ENCODE data around the gene SEPTIN8. TPM values are rescaled to one million over a fixed set of nuclear protein-coding genes. Genes with fewer than 3 reads are reported as not detected.
"Not testable (repeated sequence)": the region's sequence is repeated elsewhere in the genome, so short reads cannot be mapped to it uniquely, and the experiment has no call there.

The SEPTIN8 gene
- total RNA-seq, 1 donor from 2014 or later = 27.2 TPM

- DNase-seq = no peak
- H3K27ac ChIP-seq (replicated peaks) = no peak overlapping the region
- intact Hi-C loops (cut with micrococcal nuclease) = loop anchor here (10.0 kb wide), 1 partner anchor 67 kb away; the partner anchor contains the start of gene CCNI2
- H3K9me3 ChIP-seq (replicated peaks) = no peaks in the 10 kb centered on the region
- peak overlapping the region; percentile 66 for H3K4me3 ChIP-seq
- TF ChIP-seq CTCF (IDR thresholded peaks at IDR 0.05; ENCODE audit: borderline replicate concordance) = no peak
- peaks cover 19% of the 10 kb centered on the region for H3K4me1 ChIP-seq
- no peaks in the 10 kb centered on the region for H3K36me3 ChIP-seq
- peaks cover 68% of the 10 kb centered on the region for H3K27me3 ChIP-seq (ENCODE audit: low read depth)
These were observed 35.2 kb upstream of the SEPTIN8 start for GRCh38 chr5:132812123-132812765.

GRCh38 chr5:132810605-132811004 lies 33.6 kb upstream of the SEPTIN8 start:
- TF ChIP-seq CTCF (IDR thresholded peaks at IDR 0.05; ENCODE audit: borderline replicate concordance) = no peak
- intact Hi-C loops (cut with micrococcal nuclease) = loop anchor here (10.0 kb wide), 1 partner anchor 66 kb away; the partner anchor contains the start of gene CCNI2
- DNase-seq = no peak

DNA sequence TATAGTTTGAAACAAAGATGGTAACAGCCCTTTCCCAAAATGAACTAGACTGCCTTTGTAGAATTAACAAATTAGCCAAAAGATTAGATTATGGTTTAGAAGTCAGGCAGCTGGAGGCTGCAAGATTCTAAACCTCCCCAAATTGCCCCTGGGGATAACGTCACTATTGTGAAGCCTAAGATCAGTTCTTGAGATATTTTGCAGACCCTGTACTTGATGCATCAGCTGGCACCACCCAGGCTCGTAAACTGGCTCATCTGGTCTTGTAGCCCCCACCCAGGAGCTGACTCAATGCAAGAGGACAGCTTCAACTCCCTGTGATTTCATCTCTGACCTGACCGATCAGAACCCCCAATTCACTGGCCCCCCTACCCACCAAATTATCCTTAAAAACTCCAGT lies 31.8 kb upstream of the SEPTIN8 start:
- DNase-seq = no peak
- peaks cover 71% of the 10 kb centered on the region for H3K27me3 ChIP-seq (ENCODE audit: low read depth)
- H3K9me3 ChIP-seq (replicated peaks) = no peaks in the 10 kb centered on the region
- no peaks in the 10 kb centered on the region for H3K36me3 ChIP-seq
- no peak for TF ChIP-seq CTCF (IDR thresholded peaks at IDR 0.05; ENCODE audit: borderline replicate concordance)
- intact Hi-C loops (cut with micrococcal nuclease) = no loop called here
- H3K27ac ChIP-seq (replicated peaks) = no peak overlapping the region
- H3K4me3 ChIP-seq = no peak overlapping the region
- H3K4me1 ChIP-seq = peaks cover 14% of the 10 kb centered on the region

More at GRCh38 chr5:132810605-132811004, 33.6 kb upstream of the SEPTIN8 start:
- Histone ChIP-seq H3K9me3 (replicated peaks) (no peaks in the 10 kb centered on the region), H3K27me3 (ENCODE audit: low read depth) (peaks cover 76% of the 10 kb centered on the region), H3K4me3 (no peak overlapping the region), H3K4me1 (peaks cover 19% of the 10 kb centered on the region), H3K27ac (replicated peaks) (no peak overlapping the region), H3K36me3 (no peaks in the 10 kb centered on the region)

DNA sequence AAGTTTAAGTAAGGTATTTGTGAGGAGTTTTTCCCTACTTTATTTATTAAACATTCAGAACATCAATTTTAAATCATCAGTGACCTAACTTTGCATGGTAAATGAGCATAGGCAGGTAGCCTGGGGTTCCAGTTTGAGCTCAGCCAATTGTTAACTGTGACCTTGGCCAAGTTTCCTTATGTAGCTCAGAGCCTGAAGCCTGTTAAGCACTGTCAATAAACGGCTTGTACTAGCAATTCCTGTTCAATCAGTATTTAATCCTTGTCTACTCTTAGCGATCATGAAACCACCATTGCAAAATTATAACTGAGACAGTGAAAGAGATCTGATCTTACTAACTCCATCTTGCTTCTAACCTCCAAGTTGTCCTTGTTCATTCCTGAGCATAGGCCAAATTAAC lies 31.4 kb upstream of the SEPTIN8 start:
- TF ChIP-seq CTCF (IDR thresholded peaks at IDR 0.05; ENCODE audit: borderline replicate concordance) = no peak
- Histone ChIP-seq H3K27me3 (ENCODE audit: low read depth) (peaks cover 67% of the 10 kb centered on the region), H3K27ac (replicated peaks) (no peak overlapping the region), H3K4me3 (no peak overlapping the region), H3K4me1 (peaks cover 10% of the 10 kb centered on the region), H3K36me3 (no peaks in the 10 kb centered on the region), H3K9me3 (replicated peaks) (no peaks in the 10 kb centered on the region)
- no peak for DNase-seq
- intact Hi-C loops (cut with micrococcal nuclease) = no loop called here

DNA sequence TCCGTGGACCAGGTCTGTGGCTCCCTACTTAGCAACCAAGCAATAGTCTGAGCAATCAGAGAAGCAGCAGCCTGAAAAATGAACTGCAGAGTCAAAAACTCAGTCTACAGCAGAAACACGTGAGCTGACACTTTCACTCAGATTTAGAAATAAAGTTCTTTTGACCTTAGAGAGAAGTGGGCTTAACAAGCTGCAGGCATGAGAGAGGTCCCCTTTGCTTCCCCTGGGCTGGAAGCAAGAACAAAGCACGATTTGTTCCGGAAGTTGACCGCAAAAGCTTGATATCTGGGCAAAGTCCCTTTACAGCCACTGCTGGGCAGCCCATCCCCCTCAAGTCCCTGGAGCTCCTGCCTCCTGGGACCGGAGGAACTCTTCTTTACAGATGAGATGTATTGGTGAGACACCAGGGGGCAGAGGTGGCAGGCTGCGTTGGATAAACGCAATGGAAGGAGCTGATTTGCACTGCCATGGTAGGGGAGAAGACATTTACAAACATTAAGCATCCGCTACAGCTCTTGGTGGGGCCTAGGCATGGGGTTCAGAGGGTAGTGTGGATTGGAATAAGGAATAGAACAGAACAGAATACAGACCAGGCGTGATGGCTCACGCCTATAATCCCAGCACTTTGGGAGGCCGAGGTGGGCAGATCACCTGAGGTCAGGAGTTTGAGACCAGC lies 30.3 kb upstream of the SEPTIN8 start:
- no peak for DNase-seq
- intact Hi-C loops (cut with micrococcal nuclease) = no loop called here
- TF ChIP-seq CTCF (IDR thresholded peaks at IDR 0.05; ENCODE audit: borderline replicate concordance) = no peak
- no peak overlapping the region for H3K27ac ChIP-seq (replicated peaks)
- H3K36me3 ChIP-seq = no peaks in the 10 kb centered on the region
- H3K4me3 ChIP-seq = no peak overlapping the region
- no peaks in the 10 kb centered on the region for H3K4me1 ChIP-seq
- H3K27me3 ChIP-seq (ENCODE audit: low read depth) = peaks cover 63% of the 10 kb centered on the region
- no peaks in the 10 kb centered on the region for H3K9me3 ChIP-seq (replicated peaks)

- H3K27ac ChIP-seq (replicated peaks); H3K9me3 ChIP-seq (replicated peaks); H3K4me3 ChIP-seq; H3K36me3 ChIP-seq; H3K4me1 ChIP-seq; intact Hi-C loops (cut with micrococcal nuclease); DNase-seq: not testable (repeated sequence)
- H3K27me3 ChIP-seq (ENCODE audit: low read depth) = peaks cover 63% of the 10 kb centered on the region
These were observed 29.7 kb upstream of the SEPTIN8 start for GRCh38 chr5:132806804-132807162.

GRCh38 chr5:132805872-132806271 lies 28.8 kb upstream of the SEPTIN8 start:
- intact Hi-C loops (cut with micrococcal nuclease); H3K4me1 ChIP-seq; H3K36me3 ChIP-seq; H3K4me3 ChIP-seq; DNase-seq; H3K27ac ChIP-seq (replicated peaks); H3K9me3 ChIP-seq (replicated peaks): not testable (repeated sequence)
- peaks cover 63% of the 10 kb centered on the region for H3K27me3 ChIP-seq (ENCODE audit: low read depth)

DNA sequence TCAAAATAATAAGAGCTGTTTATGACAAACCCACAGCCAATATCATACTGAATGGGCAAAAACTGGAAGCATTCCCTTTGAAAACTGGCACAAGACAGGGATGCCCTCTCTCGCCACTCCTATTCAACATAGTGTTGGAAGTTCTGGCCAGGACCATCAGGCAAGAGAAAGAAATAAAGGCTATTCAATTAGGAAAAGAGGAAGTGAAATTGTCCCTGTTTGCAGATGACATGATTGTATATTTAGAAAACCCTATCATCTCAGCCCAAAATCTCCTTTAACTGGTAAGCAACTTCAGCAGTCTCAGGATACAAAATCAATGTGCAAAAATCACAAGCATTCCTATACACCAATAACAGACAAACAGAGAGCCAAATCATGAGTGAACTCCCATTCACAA lies 27.2 kb upstream of the SEPTIN8 start:
- intact Hi-C loops (cut with micrococcal nuclease); H3K9me3 ChIP-seq (replicated peaks): not testable (repeated sequence)

GRCh38 chr5:132802685-132803066 lies 25.6 kb upstream of the SEPTIN8 start:
- H3K27ac ChIP-seq (replicated peaks); DNase-seq; H3K36me3 ChIP-seq; H3K4me1 ChIP-seq; H3K9me3 ChIP-seq (replicated peaks); H3K4me3 ChIP-seq; intact Hi-C loops (cut with micrococcal nuclease): not testable (repeated sequence)
- peaks cover 38% of the 10 kb centered on the region for H3K27me3 ChIP-seq (ENCODE audit: low read depth)

More for the DNA sequence above, 27.2 kb upstream of the SEPTIN8 start:
- peaks cover 48% of the 10 kb centered on the region for H3K27me3 ChIP-seq (ENCODE audit: low read depth)
- not testable (repeated sequence) for H3K4me1 ChIP-seq; H3K36me3 ChIP-seq; DNase-seq; H3K4me3 ChIP-seq; H3K27ac ChIP-seq (replicated peaks)
